ENCODE results near the gene TRPM5.

DNA sequence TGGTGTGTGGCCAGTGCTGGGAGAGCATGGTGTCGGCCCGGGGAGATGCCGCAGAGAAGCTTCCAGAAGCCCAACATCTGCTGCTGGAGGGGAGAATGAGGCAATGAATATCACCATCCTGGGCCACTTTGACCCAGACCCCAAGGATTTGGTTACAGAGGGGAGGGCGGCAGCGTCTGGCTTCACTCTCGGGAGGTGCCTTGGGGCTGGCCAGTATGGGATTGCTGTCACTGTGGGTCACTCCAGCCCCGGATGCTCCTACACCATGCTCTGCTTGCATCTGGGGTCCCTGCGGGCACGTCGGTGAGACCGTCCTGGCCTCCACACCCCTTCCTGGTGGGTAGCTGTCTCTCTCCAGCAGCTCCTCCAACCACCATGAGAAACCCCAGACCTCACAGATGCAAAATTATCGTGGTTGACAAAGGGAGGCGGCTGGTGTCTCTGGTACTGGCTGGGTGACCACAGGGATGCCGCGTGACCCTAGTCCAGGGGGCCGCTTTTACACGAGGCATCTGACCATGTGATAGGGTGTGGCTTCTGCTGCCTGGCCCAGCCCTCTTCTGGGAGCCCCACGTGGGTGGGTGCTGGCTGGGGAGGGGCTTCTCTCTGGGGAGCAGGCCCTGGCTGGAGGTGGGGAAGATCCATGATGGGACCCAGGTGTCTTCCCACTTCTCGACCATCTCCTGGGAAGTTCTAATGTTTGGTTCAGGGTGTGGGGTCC, 6.2 kb upstream of the TRPM5 start:
- TF ChIP-seq, protein P1, sequence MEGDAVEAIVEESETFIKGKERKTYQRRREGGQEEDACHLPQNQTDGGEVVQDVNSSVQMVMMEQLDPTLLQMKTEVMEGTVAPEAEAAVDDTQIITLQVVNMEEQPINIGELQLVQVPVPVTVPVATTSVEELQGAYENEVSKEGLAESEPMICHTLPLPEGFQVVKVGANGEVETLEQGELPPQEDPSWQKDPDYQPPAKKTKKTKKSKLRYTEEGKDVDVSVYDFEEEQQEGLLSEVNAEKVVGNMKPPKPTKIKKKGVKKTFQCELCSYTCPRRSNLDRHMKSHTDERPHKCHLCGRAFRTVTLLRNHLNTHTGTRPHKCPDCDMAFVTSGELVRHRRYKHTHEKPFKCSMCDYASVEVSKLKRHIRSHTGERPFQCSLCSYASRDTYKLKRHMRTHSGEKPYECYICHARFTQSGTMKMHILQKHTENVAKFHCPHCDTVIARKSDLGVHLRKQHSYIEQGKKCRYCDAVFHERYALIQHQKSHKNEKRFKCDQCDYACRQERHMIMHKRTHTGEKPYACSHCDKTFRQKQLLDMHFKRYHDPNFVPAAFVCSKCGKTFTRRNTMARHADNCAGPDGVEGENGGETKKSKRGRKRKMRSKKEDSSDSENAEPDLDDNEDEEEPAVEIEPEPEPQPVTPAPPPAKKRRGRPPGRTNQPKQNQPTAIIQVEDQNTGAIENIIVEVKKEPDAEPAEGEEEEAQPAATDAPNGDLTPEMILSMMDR (IDR thresholded peaks at IDR 0.05; ENCODE audit: insufficient read depth, low read length) = no peak
- TF ChIP-seq POLR2AphosphoS5 (IDR thresholded peaks at IDR 0.05; ENCODE audit: low read depth) (no peak), GABPA (IDR thresholded peaks at IDR 0.05; ENCODE audit: low read depth) (no peak)
- TF ChIP-seq, protein P2, sequence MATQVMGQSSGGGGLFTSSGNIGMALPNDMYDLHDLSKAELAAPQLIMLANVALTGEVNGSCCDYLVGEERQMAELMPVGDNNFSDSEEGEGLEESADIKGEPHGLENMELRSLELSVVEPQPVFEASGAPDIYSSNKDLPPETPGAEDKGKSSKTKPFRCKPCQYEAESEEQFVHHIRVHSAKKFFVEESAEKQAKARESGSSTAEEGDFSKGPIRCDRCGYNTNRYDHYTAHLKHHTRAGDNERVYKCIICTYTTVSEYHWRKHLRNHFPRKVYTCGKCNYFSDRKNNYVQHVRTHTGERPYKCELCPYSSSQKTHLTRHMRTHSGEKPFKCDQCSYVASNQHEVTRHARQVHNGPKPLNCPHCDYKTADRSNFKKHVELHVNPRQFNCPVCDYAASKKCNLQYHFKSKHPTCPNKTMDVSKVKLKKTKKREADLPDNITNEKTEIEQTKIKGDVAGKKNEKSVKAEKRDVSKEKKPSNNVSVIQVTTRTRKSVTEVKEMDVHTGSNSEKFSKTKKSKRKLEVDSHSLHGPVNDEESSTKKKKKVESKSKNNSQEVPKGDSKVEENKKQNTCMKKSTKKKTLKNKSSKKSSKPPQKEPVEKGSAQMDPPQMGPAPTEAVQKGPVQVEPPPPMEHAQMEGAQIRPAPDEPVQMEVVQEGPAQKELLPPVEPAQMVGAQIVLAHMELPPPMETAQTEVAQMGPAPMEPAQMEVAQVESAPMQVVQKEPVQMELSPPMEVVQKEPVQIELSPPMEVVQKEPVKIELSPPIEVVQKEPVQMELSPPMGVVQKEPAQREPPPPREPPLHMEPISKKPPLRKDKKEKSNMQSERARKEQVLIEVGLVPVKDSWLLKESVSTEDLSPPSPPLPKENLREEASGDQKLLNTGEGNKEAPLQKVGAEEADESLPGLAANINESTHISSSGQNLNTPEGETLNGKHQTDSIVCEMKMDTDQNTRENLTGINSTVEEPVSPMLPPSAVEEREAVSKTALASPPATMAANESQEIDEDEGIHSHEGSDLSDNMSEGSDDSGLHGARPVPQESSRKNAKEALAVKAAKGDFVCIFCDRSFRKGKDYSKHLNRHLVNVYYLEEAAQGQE (IDR thresholded peaks at IDR 0.05; ENCODE audit: insufficient replicate concordance, low read depth) = no peak

Measured in HL-60 (cell line).